HUES6 (cell line): ENCODE results near the gene GPRIN1.
"Not testable (repeated sequence)": the region's sequence is repeated elsewhere in the genome, so short reads cannot be mapped to it uniquely, and the experiment has no call there.

ENCODE experiments used
- H3K27ac ChIP-seq: 2 replicates; pipeline ENCODE4 v1.7.0; 2013; ENCODE audit warnings: low read depth, mild to moderate bottlenecking, low read length, inconsistent platforms
- H3K27me3 ChIP-seq: 2 replicates; pipeline ENCODE4 v1.6.1; 2013; ENCODE audit warnings: low read length; ENCODE audit not compliant: control insufficient read depth, insufficient read depth
- H3K36me3 ChIP-seq: 2 replicates; pipeline ENCODE4 v1.6.1; 2013; ENCODE audit warnings: low read length; ENCODE audit not compliant: control insufficient read depth, insufficient read depth
- H3K4me1 ChIP-seq: 2 replicates; pipeline ENCODE4 v1.6.1; 2013; ENCODE audit warnings: low read length; ENCODE audit not compliant: control insufficient read depth, insufficient read depth
- H3K4me3 ChIP-seq: 2 replicates; pipeline ENCODE4 v1.5.1; 2013; ENCODE audit warnings: low read depth, low read length
- H3K9ac ChIP-seq: one replicate; pipeline ENCODE4 v1.6.1; 2013; ENCODE audit warnings: mild to moderate bottlenecking, low read length
- H3K9me3 ChIP-seq: 2 replicates; pipeline ENCODE4 v1.6.1; 2013; ENCODE audit warnings: low read depth, low read length; ENCODE audit not compliant: control insufficient read depth, insufficient read depth

The GPRIN1 gene

GRCh38 chr5:176596069-176596644, 13.8 kb downstream of the GPRIN1 start:
- Histone ChIP-seq H3K36me3 (peaks cover 4% of the 10 kb centered on the region; the same call in 1 of the 2 replicates), H3K4me1 (no peaks in the 10 kb centered on the region), H3K4me3 (no peak overlapping the region; the same call in 1 of the 2 replicates), H3K9ac (no peak overlapping the region), H3K9me3 (peaks cover 16% of the 10 kb centered on the region), H3K27me3 (peaks cover 21% of the 10 kb centered on the region), H3K27ac (no peak overlapping the region)

DNA sequence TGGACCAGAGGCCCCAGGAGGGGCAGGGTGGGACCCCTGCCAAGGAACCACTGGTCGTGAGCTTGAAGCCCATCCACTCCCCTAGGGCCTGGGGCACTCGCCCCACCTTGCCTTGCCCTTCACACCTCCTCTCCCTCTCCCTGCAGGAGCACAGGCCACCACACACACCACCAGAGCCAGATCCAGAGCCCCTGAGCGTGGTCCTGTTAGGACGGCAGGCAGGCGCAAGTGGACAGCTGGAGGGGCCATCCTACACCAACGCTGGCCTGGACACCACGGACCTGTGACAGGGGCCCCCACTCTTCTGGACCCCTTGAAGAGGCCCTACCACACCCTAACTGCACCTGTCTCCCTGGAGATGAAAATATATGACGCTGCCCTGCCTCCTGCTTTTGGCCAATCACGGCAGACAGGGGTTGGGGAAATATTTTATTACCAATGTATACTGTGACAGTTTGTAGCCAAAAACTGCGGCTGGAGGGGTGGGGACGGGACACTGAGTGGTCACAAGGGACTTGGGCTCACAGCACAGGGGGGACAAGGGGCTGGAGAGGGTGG, 14.5 kb downstream of the GPRIN1 start:
- Histone ChIP-seq H3K4me3 (no peak overlapping the region), H3K27me3 (peaks cover 21% of the 10 kb centered on the region), H3K4me1 (no peaks in the 10 kb centered on the region), H3K9ac (no peak overlapping the region), H3K27ac (no peak overlapping the region), H3K36me3 (peaks cover 4% of the 10 kb centered on the region; the same call in 1 of the 2 replicates), H3K9me3 (peaks cover 16% of the 10 kb centered on the region)

- Histone ChIP-seq H3K27me3 (peaks cover 22% of the 10 kb centered on the region), H3K9ac (no peak overlapping the region), H3K36me3 (peaks cover 4% of the 10 kb centered on the region; the same call in 1 of the 2 replicates), H3K9me3 (peaks cover 16% of the 10 kb centered on the region), H3K27ac (no peak overlapping the region), H3K4me3 (no peak overlapping the region), H3K4me1 (no peaks in the 10 kb centered on the region)
Observed at GRCh38 chr5:176594554-176594953, 15.4 kb downstream of the GPRIN1 start.

DNA sequence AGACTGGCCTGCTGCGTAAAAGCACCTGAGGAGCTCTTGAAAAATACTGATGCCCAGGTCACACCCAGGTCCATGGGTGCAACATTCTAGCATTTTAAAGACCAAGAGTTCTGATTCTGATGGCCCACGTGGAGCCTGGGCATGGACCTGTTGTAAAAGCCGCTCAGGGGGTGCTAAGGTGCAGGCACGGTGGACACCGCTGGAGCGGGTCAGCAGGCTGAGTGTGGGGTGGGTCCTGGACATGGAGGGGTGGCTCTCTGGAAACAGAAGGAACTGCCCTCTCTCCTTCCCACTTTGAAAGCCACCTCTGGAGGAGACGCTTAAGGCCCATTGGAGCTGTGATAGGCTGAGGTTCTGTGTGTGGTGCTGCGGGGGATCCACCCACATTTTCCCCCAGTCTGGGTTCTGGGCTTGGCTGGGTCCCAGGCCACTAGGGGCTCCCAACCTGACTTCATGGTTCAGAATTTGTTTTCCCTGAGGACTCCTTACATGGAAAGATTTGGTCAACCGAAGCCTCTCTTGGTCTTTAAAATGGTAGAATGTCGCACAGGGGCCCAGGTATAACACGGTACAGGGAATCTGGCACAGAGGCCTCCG, 16.6 kb downstream of the GPRIN1 start:
- Histone ChIP-seq H3K36me3 (peaks cover 2% of the 10 kb centered on the region; the same call in 1 of the 2 replicates), H3K4me3 (no peak overlapping the region), H3K9me3 (peaks cover 16% of the 10 kb centered on the region)

DNA sequence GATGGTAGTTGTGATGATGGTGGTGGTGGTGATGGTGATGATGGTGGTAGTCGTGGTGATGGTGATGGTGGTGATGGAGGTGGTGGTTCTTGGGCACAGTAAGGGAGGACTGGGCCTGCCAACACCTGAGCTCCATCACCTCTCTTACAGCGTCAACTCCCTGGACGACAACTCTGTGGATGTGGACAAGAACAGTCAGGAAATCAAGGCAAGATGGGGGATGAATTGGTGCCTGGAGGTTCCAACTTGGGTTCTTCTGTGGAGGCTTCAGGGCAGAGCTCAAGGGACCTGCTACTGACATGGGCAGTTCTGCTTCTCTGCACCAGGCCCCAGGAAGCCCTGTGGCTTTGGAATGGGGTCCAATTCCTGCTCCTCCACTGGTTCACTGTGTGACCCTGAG, 17.4 kb downstream of the GPRIN1 start:
- peaks cover 23% of the 10 kb centered on the region for H3K27me3 ChIP-seq
- H3K9ac ChIP-seq, result no peak overlapping the region
- no peaks in the 10 kb centered on the region for H3K4me1 ChIP-seq
- no peak overlapping the region for H3K27ac ChIP-seq
- no peaks in the 10 kb centered on the region for H3K36me3 ChIP-seq
- no peak overlapping the region for H3K4me3 ChIP-seq
- peaks cover 16% of the 10 kb centered on the region for H3K9me3 ChIP-seq

More for the DNA sequence above, 16.6 kb downstream of the GPRIN1 start:
- H3K4me1 ChIP-seq, result no peaks in the 10 kb centered on the region
- no peak overlapping the region for H3K9ac ChIP-seq
- no peak overlapping the region for H3K27ac ChIP-seq
- peaks cover 24% of the 10 kb centered on the region for H3K27me3 ChIP-seq

GRCh38 chr5:176591667-176592066, 18.3 kb downstream of the GPRIN1 start:
- H3K9ac ChIP-seq, H3K27ac ChIP-seq, H3K36me3 ChIP-seq, H3K4me1 ChIP-seq, H3K4me3 ChIP-seq: not testable (repeated sequence)
- peaks cover 21% of the 10 kb centered on the region for H3K27me3 ChIP-seq
- peaks cover 16% of the 10 kb centered on the region for H3K9me3 ChIP-seq

DNA sequence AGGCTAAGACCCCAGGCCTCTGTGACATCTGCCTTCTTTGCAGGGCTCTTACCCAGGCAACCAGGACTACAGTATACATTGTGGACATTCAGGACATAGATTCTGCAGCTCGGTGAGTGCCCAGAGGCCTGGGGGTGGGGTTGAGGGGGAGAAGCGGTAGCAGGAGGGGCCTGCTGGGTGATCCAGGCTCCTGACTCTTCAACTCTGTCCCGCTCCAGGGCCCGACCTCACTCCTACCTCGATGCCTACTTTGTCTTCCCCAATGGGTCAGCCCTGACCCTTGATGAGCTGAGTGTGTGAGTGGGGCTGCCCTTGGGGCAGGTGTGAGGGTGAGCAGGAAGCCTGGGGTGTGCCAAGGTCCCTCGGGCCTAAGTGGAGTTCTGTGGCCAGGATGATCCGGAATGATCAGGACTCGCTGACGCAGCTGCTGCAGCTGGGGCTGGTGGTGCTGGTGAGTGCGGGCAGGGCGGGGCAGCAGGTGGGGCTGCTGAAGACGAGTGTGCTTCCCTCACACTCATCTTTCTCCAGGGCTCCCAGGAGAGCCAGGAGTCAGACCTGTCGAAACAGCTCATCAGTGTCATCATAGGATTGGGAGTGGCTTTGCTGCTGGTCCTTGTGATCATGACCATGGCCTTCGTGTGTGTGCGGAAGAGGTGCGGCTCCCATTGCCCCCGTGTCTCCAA, 19.8 kb downstream of the GPRIN1 start:
- H3K4me3 ChIP-seq, result no peak overlapping the region
- no peaks in the 10 kb centered on the region for H3K4me1 ChIP-seq
- no peaks in the 10 kb centered on the region for H3K36me3 ChIP-seq
- peaks cover 20% of the 10 kb centered on the region for H3K9me3 ChIP-seq
- H3K27me3 ChIP-seq, result peaks cover 7% of the 10 kb centered on the region; the same call in 1 of the 2 replicates
- no peak overlapping the region for H3K9ac ChIP-seq
- no peak overlapping the region for H3K27ac ChIP-seq

DNA sequence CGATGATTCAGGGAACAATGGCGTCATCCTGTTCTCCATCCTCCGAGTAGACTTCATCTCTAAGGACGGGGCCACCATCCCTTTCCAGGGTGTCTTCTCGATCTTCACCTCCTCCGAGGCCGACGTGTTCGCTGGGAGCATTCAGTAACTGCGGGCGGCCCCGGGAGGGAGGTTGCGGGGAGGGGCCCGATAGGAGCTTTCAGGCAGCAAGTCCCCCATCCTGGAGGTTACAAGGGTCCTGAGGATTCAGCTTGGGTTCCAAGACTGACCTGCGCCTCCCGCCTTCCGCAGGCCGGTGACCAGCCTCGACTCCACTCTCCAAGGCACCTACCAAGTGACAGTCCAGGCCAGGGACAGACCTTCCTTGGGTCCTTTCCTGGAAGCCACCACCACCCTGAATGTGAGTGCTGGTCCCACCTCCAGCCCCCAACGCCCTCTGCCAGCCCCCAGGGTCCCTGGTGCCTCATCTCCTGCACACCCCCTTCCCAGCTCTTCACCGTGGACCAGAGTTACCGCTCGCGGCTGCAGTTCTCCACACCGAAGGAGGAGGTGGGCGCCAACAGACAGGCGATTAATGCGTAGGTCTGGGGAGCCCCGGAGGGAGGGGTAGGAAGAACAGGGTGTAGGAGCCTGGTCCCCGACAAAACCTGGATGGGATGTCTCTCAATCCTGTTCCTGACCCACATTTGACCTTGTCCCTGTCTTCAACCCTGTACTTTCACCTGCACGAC, 20.8 kb downstream of the GPRIN1 start:
- H3K9me3 ChIP-seq, result peaks cover 28% of the 10 kb centered on the region

DNA sequence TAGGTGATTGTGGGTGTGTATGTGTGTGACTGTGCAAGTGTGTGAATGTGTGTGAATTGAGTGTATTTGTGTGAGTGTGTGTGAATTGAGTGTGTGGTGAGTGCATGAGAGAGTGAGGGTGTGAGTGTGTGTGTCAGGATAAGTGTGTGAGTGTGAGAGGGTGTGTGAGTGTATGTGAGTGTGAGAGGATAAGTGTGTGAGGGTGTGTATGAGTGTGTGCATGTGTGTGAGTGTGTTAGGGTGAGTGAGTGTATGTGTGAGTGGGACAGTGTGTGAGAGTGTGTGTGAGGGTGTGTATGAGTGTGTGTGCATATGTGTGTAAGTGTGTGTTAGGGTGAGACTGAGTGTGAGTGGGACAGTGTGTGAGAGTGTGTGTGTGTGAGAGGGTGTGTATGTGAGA, 21.7 kb downstream of the GPRIN1 start:
- Histone ChIP-seq H3K9ac (no peak overlapping the region), H3K36me3 (no peaks in the 10 kb centered on the region), H3K4me3 (no peak overlapping the region), H3K9me3 (peaks cover 28% of the 10 kb centered on the region), H3K27me3 (peaks cover 3% of the 10 kb centered on the region; the same call in 1 of the 2 replicates), H3K27ac (no peak overlapping the region), H3K4me1 (no peaks in the 10 kb centered on the region)

More for the DNA sequence above, 20.8 kb downstream of the GPRIN1 start:
- no peak overlapping the region for H3K9ac ChIP-seq
- H3K4me3 ChIP-seq, result no peak overlapping the region
- peaks cover 3% of the 10 kb centered on the region; the same call in 1 of the 2 replicates for H3K27me3 ChIP-seq
- H3K27ac ChIP-seq, result no peak overlapping the region
- H3K36me3 ChIP-seq, result no peaks in the 10 kb centered on the region
- no peaks in the 10 kb centered on the region for H3K4me1 ChIP-seq

- H3K27me3 ChIP-seq, result 0 out of 2 replicates have a peak, but pooled peaks cover 3% of the 10 kb centered on the region
- no peaks in the 10 kb centered on the region for H3K4me1 ChIP-seq
- no peak overlapping the region for H3K27ac ChIP-seq
- peaks cover 24% of the 10 kb centered on the region for H3K9me3 ChIP-seq
- no peak overlapping the region for H3K4me3 ChIP-seq
- H3K9ac ChIP-seq, result no peak overlapping the region
- H3K36me3 ChIP-seq, result no peaks in the 10 kb centered on the region
Observed at GRCh38 chr5:176587398-176587797, 22.6 kb downstream of the GPRIN1 start.
